Measurements from ENCODE around the gene ZNF70. TPM values are rescaled to one million over a fixed set of nuclear protein-coding genes. Genes with fewer than 3 reads are reported as not detected.

ZNF70 gene
- total RNA-seq, 2 experiments from 2014 or later: 1.7 TPM

DNA sequence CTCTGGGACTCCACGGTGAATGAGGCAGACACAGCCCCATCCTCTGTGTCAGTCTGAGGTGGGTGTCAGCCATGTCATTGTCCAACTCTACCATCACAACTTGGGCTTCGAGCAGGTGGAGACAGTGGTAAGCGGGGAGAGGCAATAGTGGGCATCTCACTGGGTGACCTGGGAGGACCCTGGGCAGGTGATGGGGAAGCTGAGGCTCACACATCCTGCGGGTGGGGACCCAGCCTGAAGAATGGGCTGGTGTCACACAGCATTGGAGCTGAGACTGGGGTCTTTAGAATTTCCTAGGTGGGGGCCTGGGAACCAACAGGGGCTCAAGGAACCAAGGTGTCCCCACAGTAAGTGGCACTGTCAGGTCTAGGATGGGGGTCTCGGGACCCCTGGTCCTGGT is 28.8 kb upstream of the ZNF70 start:
- no peak for TF ChIP-seq CTCF (IDR thresholded peaks at IDR 0.05)
- POLR2A ChIA-PET: no interaction called here
- Mint-ChIP-seq H3K36me3 (ENCODE audit: low read depth) (no peaks in the 10 kb centered on the region), H3K9me3 (no peaks in the 10 kb centered on the region), H3K27me3 (no peaks in the 10 kb centered on the region), H3K27ac (no peak overlapping the region), H3K4me3 (no peak overlapping the region), H3K4me1 (ENCODE audit: low read depth) (peaks cover 5% of the 10 kb centered on the region)
- intact Hi-C loops (cut with micrococcal nuclease): no loop called here
- ATAC-seq (no peak), DNase-seq (no peak)
- CTCF ChIA-PET: no interaction called here

- no peak overlapping the region for H3K4me3 Mint-ChIP-seq
- POLR2A ChIA-PET: no interaction called here
- no peaks in the 10 kb centered on the region for H3K27me3 Mint-ChIP-seq
- DNase-seq (no peak), ATAC-seq (no peak)
- H3K27ac Mint-ChIP-seq: no peak overlapping the region
- H3K9me3 Mint-ChIP-seq: no peaks in the 10 kb centered on the region
- intact Hi-C loops (cut with micrococcal nuclease): no loop called here
- H3K36me3 Mint-ChIP-seq (ENCODE audit: low read depth): no peaks in the 10 kb centered on the region
- peaks cover under 1% of the 10 kb centered on the region for H3K4me1 Mint-ChIP-seq (ENCODE audit: low read depth)
- no peak for TF ChIP-seq CTCF (IDR thresholded peaks at IDR 0.05)
- CTCF ChIA-PET: no interaction called here
These were observed 28.2 kb upstream of the ZNF70 start for GRCh38 chr22:23779083-23779482.

DNA sequence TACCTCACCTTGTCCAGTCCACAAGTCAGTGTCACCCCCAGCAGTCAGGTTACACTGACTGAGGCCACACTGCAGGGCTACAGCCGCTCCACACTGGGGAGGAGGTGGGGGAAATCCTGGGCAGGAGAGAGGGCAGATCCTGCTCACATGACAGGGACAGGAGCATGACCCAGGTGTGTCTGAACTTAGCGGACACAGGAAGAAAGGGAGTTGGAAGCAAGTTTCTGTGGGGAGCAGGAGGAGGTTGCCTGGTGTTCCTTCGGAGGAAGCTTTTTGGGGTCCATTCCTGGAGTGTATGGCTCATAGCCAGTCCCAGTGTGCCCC is 27.6 kb upstream of the ZNF70 start:
- H3K4me1 Mint-ChIP-seq (ENCODE audit: low read depth): no peaks in the 10 kb centered on the region
- H3K27ac Mint-ChIP-seq: no peak overlapping the region
- DNase-seq (no peak), ATAC-seq (no peak)
- no peaks in the 10 kb centered on the region for H3K27me3 Mint-ChIP-seq
- no peak overlapping the region for H3K4me3 Mint-ChIP-seq
- POLR2A ChIA-PET: interaction anchor here (1.0 to 2.0 kb wide), 4 partner anchors 8 to 35 kb away, joined by 3 to 7 read pairs (median 5); partner anchors contain the start of genes CHCHD10 and SMARCB1
- CTCF ChIA-PET: interaction anchor here (1.2 kb wide), 2 partner anchors 71 to 115 kb away, joined by 4 to 5 read pairs; partner anchors contain the start of gene MIF
- no peaks in the 10 kb centered on the region for H3K9me3 Mint-ChIP-seq
- no peak for TF ChIP-seq CTCF (IDR thresholded peaks at IDR 0.05)
- no peaks in the 10 kb centered on the region for H3K36me3 Mint-ChIP-seq (ENCODE audit: low read depth)
- intact Hi-C loops (cut with micrococcal nuclease): no loop called here

DNA sequence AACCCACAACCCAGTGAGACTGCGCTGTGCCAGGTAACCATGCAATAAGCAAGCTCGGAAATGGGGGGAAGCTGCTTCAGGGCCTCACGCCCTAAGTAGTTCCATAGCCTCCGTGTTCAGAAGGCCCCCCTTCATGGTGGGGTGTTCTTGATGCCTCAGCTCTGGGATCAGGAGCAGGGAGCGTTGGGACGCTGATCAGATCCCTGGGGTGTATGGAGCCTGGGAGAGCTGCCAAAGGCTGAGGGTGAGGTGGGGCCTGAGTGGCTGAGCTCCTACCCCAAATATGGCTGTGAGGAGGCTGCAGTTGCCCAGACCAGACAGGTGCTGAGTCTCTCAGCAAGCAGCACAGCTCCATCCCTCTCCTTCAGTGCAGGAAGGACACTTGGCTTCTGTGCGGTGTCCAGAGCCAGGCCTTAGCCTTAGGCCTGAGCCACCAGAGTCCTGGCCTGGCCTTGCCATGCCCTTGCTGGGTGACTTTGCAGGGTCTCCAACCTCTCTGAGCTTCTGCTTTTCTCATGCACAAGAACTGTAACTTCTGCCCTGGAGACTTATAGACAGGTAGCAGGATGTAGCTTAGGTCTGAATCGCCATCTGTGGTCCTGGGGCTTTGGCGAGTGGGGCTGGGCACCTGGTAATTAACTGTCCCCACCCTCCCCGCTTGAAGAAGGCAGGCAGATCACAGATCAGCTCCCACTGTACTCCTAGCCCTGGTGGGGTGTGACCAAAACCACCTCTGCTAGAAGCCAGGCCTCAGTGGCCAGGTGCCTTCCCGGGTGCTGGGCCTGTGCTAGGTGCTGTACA is 27.1 kb upstream of the ZNF70 start:
- no peaks in the 10 kb centered on the region for H3K4me1 Mint-ChIP-seq (ENCODE audit: low read depth)
- ATAC-seq (no peak), DNase-seq (no peak)
- POLR2A ChIA-PET: interaction anchor here (1.0 to 2.0 kb wide), 4 partner anchors 9 to 36 kb away, joined by 3 to 7 read pairs (median 5); partner anchors contain the start of genes CHCHD10 and SMARCB1
- intact Hi-C loops (cut with micrococcal nuclease): no loop called here
- no peak overlapping the region for H3K4me3 Mint-ChIP-seq
- no peaks in the 10 kb centered on the region for H3K36me3 Mint-ChIP-seq (ENCODE audit: low read depth)
- no peaks in the 10 kb centered on the region for H3K9me3 Mint-ChIP-seq
- H3K27me3 Mint-ChIP-seq: no peaks in the 10 kb centered on the region
- no peak for TF ChIP-seq CTCF (IDR thresholded peaks at IDR 0.05)
- no peak overlapping the region for H3K27ac Mint-ChIP-seq
- CTCF ChIA-PET: interaction anchor here (1.1 to 1.2 kb wide), 3 partner anchors 9 to 116 kb away, joined by 3 to 5 read pairs (median 4); partner anchors contain the start of gene MIF

GRCh38 chr22:23775779-23776375 is 25.0 kb upstream of the ZNF70 start:
- intact Hi-C loops (cut with micrococcal nuclease): no loop called here

More at GRCh38 chr22:23775779-23776375, 25.0 kb upstream of the ZNF70 start:
- no peak overlapping the region for H3K27ac Mint-ChIP-seq
- ChIA-PET POLR2A (interaction anchor here (1.1 to 2.2 kb wide), 2 partner anchors 11 to 56 kb away, joined by 3 to 14 read pairs; partner anchors contain the start of gene SMARCB1), CTCF (interaction anchor here (0.9 to 2.1 kb wide), 2 partner anchors 13 to 74 kb away, joined by 3 to 12 read pairs; partner anchors contain the start of gene C22orf15)
- DNase-seq (no peak), ATAC-seq (no peak)
- no peaks in the 10 kb centered on the region for H3K36me3 Mint-ChIP-seq (ENCODE audit: low read depth)
- no peaks in the 10 kb centered on the region for H3K27me3 Mint-ChIP-seq
- H3K4me3 Mint-ChIP-seq: no peak overlapping the region
- no peak for TF ChIP-seq CTCF (IDR thresholded peaks at IDR 0.05)
- no peaks in the 10 kb centered on the region for H3K9me3 Mint-ChIP-seq
- peaks cover 11% of the 10 kb centered on the region for H3K4me1 Mint-ChIP-seq (ENCODE audit: low read depth)

Measured in activated CD8-positive, alpha-beta T cell treated with anti-CD3 and anti-CD28 coated beads for 36 hours (primary cell).